B cell (primary cell): ENCODE measurements around the gene METTL23. TPM values are rescaled to one million over a fixed set of nuclear protein-coding genes. Genes with fewer than 3 reads are reported as not detected.

Experiments used
- ATAC-seq: fragments of 200-7000 bp; cut with Tn5 transposase; one replicate; pipeline ENCODE4 v1.10.0; 2021; ENCODE audit warnings: low read depth, mild to moderate bottlenecking, moderate number of reproducible peaks, moderate library complexity
- CTCF ChIA-PET: fragments of 350-600 bp; sonication (Branson Sonifier 250); formaldehyde crosslinking; loops from one replicate; lab custom pipeline; 2021; ENCODE audit warnings: antibody characterized with exemption, inconsistent platforms; lab: Charles Lee
- POLR2A ChIA-PET: fragments of 350-600 bp; sonication (Branson Sonifier 250); formaldehyde crosslinking; loops from one replicate; lab custom pipeline; 2021; ENCODE audit warnings: antibody characterized with exemption; lab: Charles Lee
- DNase-seq: peaks from one replicate; pipeline ENCODE4 v3.0.0; 2013
- H2AFZ ChIP-seq: 2 replicates; pipeline ENCODE4 v1.6.1; 2012; ENCODE audit warnings: mild to moderate bottlenecking, low read depth, low read length; ENCODE audit not compliant: insufficient read depth, poor library complexity, severe bottlenecking
- H3K27ac ChIP-seq, 2 donors: 1 replicate in 1 of 2; 2 replicates in 1 of 2; pipeline ENCODE4 v1.5.1; 2012 to 2013; ENCODE audit warnings: low read length in 2 of 2, mild to moderate bottlenecking in 2 of 2, moderate library complexity in 1 of 2
- H3K27me3 ChIP-seq, 4 experiments: fragments of 200-600 bp in 1 of 4; sonication (generic) in 1 of 4; replicated peaks in 1 of 4; 1 replicate in 2 of 4; 2 replicates in 2 of 4; pipeline versions ENCODE4 v1.6.1 to v1.7.0; 2013 to 2016; ENCODE audit warnings: low read length in 3 of 4, mild to moderate bottlenecking in 2 of 4, mixed read lengths in 1 of 4, moderate library complexity in 1 of 4; ENCODE audit not compliant: insufficient read depth in 4 of 4, control insufficient read depth in 3 of 4; ENCODE audit errors: control extremely low read depth in 1 of 4
- H3K36me3 ChIP-seq, 2 experiments: replicated peaks in 1 of 2; 1 replicate in 1 of 2; 2 replicates in 1 of 2; pipeline versions ENCODE4 v1.6.1 to v1.7.1; 2013; ENCODE audit warnings: low read length in 1 of 2; ENCODE audit not compliant: insufficient read depth in 2 of 2, control insufficient read depth in 1 of 2; ENCODE audit errors: control extremely low read depth in 1 of 2, extremely low read depth in 1 of 2
- H3K4me1 ChIP-seq, 2 donors: fragments of 200-600 bp in 1 of 2; sonication (generic) in 1 of 2; 1 replicate in 1 of 2; 2 replicates in 1 of 2; pipeline versions ENCODE4 v1.5.1 to v1.6.1; 2013 to 2017; ENCODE audit warnings: low read length in 2 of 2; ENCODE audit not compliant: control insufficient read depth in 2 of 2, insufficient read depth in 2 of 2
- H3K4me2 ChIP-seq: replicated peaks from 2 replicates; pipeline ENCODE3; 2012; ENCODE audit warnings: mild to moderate bottlenecking, low read depth, low read length; ENCODE audit not compliant: poor library complexity, severe bottlenecking
- H3K4me3 ChIP-seq, 5 experiments: fragments of 200-600 bp in 1 of 5; sonication (generic) in 1 of 5; 1 replicate in 3 of 5; 2 replicates in 2 of 5; pipeline versions ENCODE4 v1.5.1 to v1.7.0; 2011 to 2016; ENCODE audit warnings: low read length in 4 of 5, mild to moderate bottlenecking in 4 of 5, low read depth in 2 of 5, control low read depth in 1 of 5, moderate library complexity in 1 of 5; ENCODE audit not compliant: insufficient read depth in 1 of 5; ENCODE audit errors: control extremely low read depth in 1 of 5, extremely low read depth in 1 of 5
- H3K79me2 ChIP-seq: fragments of 200-600 bp; sonication (generic); one replicate; pipeline ENCODE4 v1.6.0; 2016; ENCODE audit warnings: low read length; ENCODE audit not compliant: control insufficient read depth, insufficient read depth
- H3K9ac ChIP-seq: fragments of 200-600 bp; sonication (generic); 2 replicates; pipeline ENCODE4 v1.6.1; 2017; ENCODE audit warnings: mild to moderate bottlenecking, low read length, moderate library complexity
- H3K9me3 ChIP-seq, 3 donors: one replicate each; pipeline versions ENCODE4 v1.6.1 to v1.7.1; 2013; ENCODE audit warnings: low read length in 2 of 3; ENCODE audit not compliant: control insufficient read depth in 2 of 3, insufficient read depth in 1 of 3; ENCODE audit errors: control extremely low read depth in 1 of 3
- H4K20me1 ChIP-seq: 2 replicates; pipeline ENCODE4 v1.6.0; 2012; ENCODE audit warnings: mild to moderate bottlenecking, low read length; ENCODE audit not compliant: insufficient read depth, control insufficient read depth, poor library complexity, severe bottlenecking
- H3K27ac Mint-ChIP-seq: one replicate; pipeline ENCODE4 v1.8.0; 2021; ENCODE audit warnings: mixed read lengths
- H3K27me3 Mint-ChIP-seq: one replicate; pipeline ENCODE4 v1.8.0; 2021; ENCODE audit warnings: mixed read lengths
- H3K4me1 Mint-ChIP-seq: one replicate; pipeline ENCODE4 v1.8.0; 2021; ENCODE audit warnings: mixed read lengths
- H3K4me3 Mint-ChIP-seq: one replicate; pipeline ENCODE4 v1.8.0; 2021; ENCODE audit warnings: mixed read lengths
- H3K9me3 Mint-ChIP-seq: one replicate; pipeline ENCODE4 v1.8.0; 2022; ENCODE audit warnings: mixed read lengths; ENCODE audit not compliant: insufficient read depth
- CTCF ChIP-seq: fragments of 200-600 bp; IDR thresholded peaks from one replicate; pipeline ENCODE4 v1.8.0; 2022; ENCODE audit warnings: antibody characterized with exemption, mild to moderate bottlenecking
- EZH2 ChIP-seq: IDR thresholded peaks from 2 replicates; pipeline ENCODE4 v1.6.1; 2012; ENCODE audit warnings: borderline replicate concordance, low read depth, mild to moderate bottlenecking, moderate library complexity, low read length; ENCODE audit not compliant: insufficient read depth, poor library complexity, severe bottlenecking
- WGBS: methylation state at CpG from one replicate; pipeline ENCODE4 v1.1.5; 2013; ENCODE audit warnings: missing lambda C conversion rate; ENCODE audit not compliant: insufficient coverage; 5-methylcytosine and 5-hydroxymethylcytosine counted together
- intact Hi-C: fragments of 100-400 bp; cut with micrococcal nuclease; formaldehyde crosslinking; loops from one replicate; pipeline ENCODE4 v1.10.0; 2022
- polyA plus RNA-seq: library from polyadenylated mRNA; depleted of rRNA; stranded (reverse); fragments of >200 nt; gene quantifications from 2 replicates; pipeline ENCODE4 v1.2.3, GENCODE V29; 2012
- total RNA-seq, 2 donors: library from RNA; stranded (reverse); fragments of 120-200 nt in 1 of 2; gene quantifications; 1 replicate in 1 of 2; 2 replicates in 1 of 2; pipeline versions ENCODE4 v1.2.3 to v1.2.4, GENCODE V29; 2013 to 2022

Gene METTL23
- total and polyA plus RNA-seq, 2 donors (not counting 1 experiment from before 2014, with no cell fraction given), result 64.0 to 68.1 TPM

GRCh38 chr17:76702941-76703637 lies 23.6 kb upstream of the METTL23 start:
- H2AFZ ChIP-seq, result no peak overlapping the region
- H3K4me2 ChIP-seq, result no peak overlapping the region
- H3K9ac ChIP-seq, result no peak overlapping the region
- H3K27ac ChIP-seq, result no peak overlapping the region
- H3K4me3 Mint-ChIP-seq, result no peak overlapping the region
- no peaks in the 10 kb centered on the region for H3K9me3 Mint-ChIP-seq
- peaks cover 0 to 1% (median 0%) of the 10 kb centered on the region in 4 experiments for H3K27me3 ChIP-seq
- no peaks in the 10 kb centered on the region for H3K9me3 ChIP-seq
- no peaks in the 10 kb centered on the region for H4K20me1 ChIP-seq
- intact Hi-C loops, result no loop called here
- no peaks in the 10 kb centered on the region for H3K4me1 ChIP-seq
- H3K4me1 Mint-ChIP-seq, result no peaks in the 10 kb centered on the region
- ATAC-seq (no peak), DNase-seq (no peak)
- ChIA-PET CTCF (interaction anchor here (0.7 to 5.5 kb wide), 2 partner anchors 12 to 22 kb away, joined by 3 to 25 read pairs; no protein-coding TSS in a partner anchor), POLR2A (no interaction called here)
- H3K79me2 ChIP-seq, result peaks cover 18% of the 10 kb centered on the region
- no peaks in the 10 kb centered on the region for H3K36me3 ChIP-seq
- WGBS, result 95% methylated on average over 7 of the region's 10 CpGs
- no peak overlapping the region for H3K4me3 ChIP-seq
- no peaks in the 10 kb centered on the region for H3K27me3 Mint-ChIP-seq
- no peak overlapping the region for H3K27ac Mint-ChIP-seq
- TF ChIP-seq CTCF (no peak), EZH2 (no peak)

- DNase-seq, result no peak
Measured at GRCh38 chr17:76704805-76705204, 21.8 kb upstream of the METTL23 start.

More at GRCh38 chr17:76704805-76705204, 21.8 kb upstream of the METTL23 start:
- Mint-ChIP-seq H3K9me3 (no peaks in the 10 kb centered on the region), H3K4me3 (no peak overlapping the region), H3K4me1 (peaks cover 5% of the 10 kb centered on the region), H3K27ac (no peak overlapping the region), H3K27me3 (no peaks in the 10 kb centered on the region)
- no peaks in the 10 kb centered on the region for H3K36me3 ChIP-seq
- no peak overlapping the region for H3K27ac ChIP-seq
- no peak overlapping the region for H3K9ac ChIP-seq
- no peaks in the 10 kb centered on the region for H3K27me3 ChIP-seq
- TF ChIP-seq CTCF (no peak), EZH2 (no peak)
- CTCF ChIA-PET, result interaction anchor here (5.5 kb wide), 1 partner anchor 10 kb away, joined by 25 read pairs; no protein-coding TSS in a partner anchor
- H3K79me2 ChIP-seq, result peaks cover 19% of the 10 kb centered on the region
- peaks cover 3 to 4% of the 10 kb centered on the region in 2 donors for H3K4me1 ChIP-seq
- H3K4me3 ChIP-seq, result no peak overlapping the region
- intact Hi-C loops, result no loop called here
- ATAC-seq, result no peak
- no peaks in the 10 kb centered on the region for H4K20me1 ChIP-seq
- no peaks in the 10 kb centered on the region for H3K9me3 ChIP-seq
- no peak overlapping the region for H3K4me2 ChIP-seq
- POLR2A ChIA-PET, result no interaction called here
- WGBS, result 73% methylated on average over 2 of the region's 4 CpGs
- H2AFZ ChIP-seq, result no peak overlapping the region
